Pancreas (tissue), 10 donors: ENCODE measurements around the gene TMEM183A. TPM values are rescaled to one million over a fixed set of nuclear protein-coding genes. Genes with fewer than 3 reads are reported as not detected.

Experiments used
- ATAC-seq, 4 donors: fragments of 200-7000 bp; cut with Tn5 transposase; one replicate each; pipeline versions ENCODE4 v1.8.0 to v1.9.1; 2020; ENCODE audit warnings: mild to moderate bottlenecking in 4 of 4, moderate library complexity in 4 of 4
- DNase-seq, 6 donors: peaks; one replicate each; pipeline ENCODE4 v3.0.0-alpha.2; 2020
- FAIRE-seq: peaks from 2 replicates; lab custom pipeline; 2012; peaks lifted over from hg19 to GRCh38; lab: Jason Lieb, UNC
- H3K27ac ChIP-seq, 4 donors: fragments of 200-600 bp; sonication (generic); 1 replicate in 3 of 4; 2 replicates in 1 of 4; pipeline versions ENCODE4 v1.5.0 to v1.8.0; 2020
- H3K27me3 ChIP-seq, 4 donors: fragments of 200-600 bp; one replicate each; pipeline ENCODE4 v1.8.0; 2021
- H3K36me3 ChIP-seq, 3 donors: fragments of 200-600 bp; sonication (generic) in 1 of 3; one replicate each; pipeline versions ENCODE4 v1.5.0 to v1.8.0; 2020 to 2021
- H3K4me1 ChIP-seq, 3 donors: fragments of 200-600 bp; one replicate each; pipeline ENCODE4 v1.8.0; 2021
- H3K4me3 ChIP-seq, 4 donors: fragments of 200-600 bp; sonication (generic) in 2 of 4; one replicate each; pipeline versions ENCODE4 v1.5.0 to v1.8.0; 2020 to 2021
- H3K9me3 ChIP-seq, 4 donors: fragments of 200-600 bp; one replicate each; pipeline ENCODE4 v1.8.0; 2021
- CTCF ChIP-seq, 4 donors: fragments of 200-600 bp; sonication (generic) in 3 of 4; IDR thresholded peaks; one replicate each; pipeline versions ENCODE4 v1.5.0 to v1.8.0; 2021; ENCODE audit warnings: antibody characterized with exemption in 4 of 4
- WGBS, 2 donors: extraction: QIAGEN DNeasy Blood & Tissue Kit; methylation state at CpG; one replicate each; pipeline ENCODE4 v1.1.7; 2013; 5-methylcytosine and 5-hydroxymethylcytosine counted together
- intact Hi-C, 3 donors: fragments of 100-400 bp; cut with DNase I; formaldehyde crosslinking; loops; one replicate each; pipeline versions ENCODE4 v1.11.1 to v1.14.2; 2022
- polyA plus RNA-seq, 2 donors: library from polyadenylated mRNA; stranded (reverse); fragments of 200-250 nt; gene quantifications; one replicate each; pipeline ENCODE4 v1.2.3, GENCODE V29; 2013
- total RNA-seq, 6 donors: library from RNA; stranded (reverse); fragmentation: NEBNext Ultra II Directional in 4 of 6; extraction: Animal tissue kit (Norgen Biotek cat#: 25700) in 4 of 6; gene quantifications; one replicate each; pipeline versions ENCODE4 v1.2.1 to v1.2.4, GENCODE V29; 2021 to 2023
- donor health status: healthy with polysubstance abuse.
- donor health status: DM: no; HTN: no; CAD: no; lungs with moderate emphysema.
- donor health status: DM: no; HTN: no; CAD: no.
- donor health status: control.
- donor health status: control.
- donor health status: Bipolar disorder and iron deficiency.
- donor health status: DM: yes; HTN: yes; CAD: no.
- donor health status: DM: no; HTN: no; CAD: no.
- donor health status: DM: no; HTN: no; CAD: no.
- donor health status: DM: yes; HTN: yes; CAD: no.

The TMEM183A gene
- total and polyA plus RNA-seq, 8 donors, result 16.6 to 38.7 (median 30.6) TPM

GRCh38 chr1:202966006-202966898 lies 40.9 kb upstream of the TMEM183A start:
- TF ChIP-seq CTCF (IDR thresholded peaks at IDR 0.05), result no peak
- DNase-seq (peak in 2 of 6 donors; percentile 35 to 67), FAIRE-seq (no peak), ATAC-seq (peak in 2 of 4 donors; percentile 2 to 6)
- peaks cover 0 to 20% (median 9%) of the 10 kb centered on the region in 3 donors for H3K4me1 ChIP-seq
- H3K36me3 ChIP-seq, result no peaks in the 10 kb centered on the region
- H3K4me3 ChIP-seq, result peak overlapping the region; percentile 66 to 89 (median 82)
- no peaks in the 10 kb centered on the region for H3K27me3 ChIP-seq
- no peaks in the 10 kb centered on the region for H3K9me3 ChIP-seq
- WGBS, 2 donors, result 35% methylated on average over 18 of the region's 18 CpGs
- intact Hi-C loops, result no loop called here
- peak overlapping the region; percentile 61 to 79 (median 74) for H3K27ac ChIP-seq

- Histone ChIP-seq H3K4me1 (peaks cover 0 to 20% (median 9%) of the 10 kb centered on the region in 3 donors), H3K4me3 (peak overlapping the region; percentile 30 to 89 (median 82)), H3K9me3 (no peaks in the 10 kb centered on the region), H3K27ac (peak overlapping the region in 3 of 4 donors; percentile 36 to 79 (median 79)), H3K27me3 (no peaks in the 10 kb centered on the region), H3K36me3 (no peaks in the 10 kb centered on the region)
- 4 to 7% methylated on average over 21 of the region's 21 CpGs for WGBS, 2 donors
- FAIRE-seq (no peak), DNase-seq (peak in 1 of 6 donors; percentile 20), ATAC-seq (peak; percentile 20 to 49 (median 31))
- no peak for TF ChIP-seq CTCF (IDR thresholded peaks at IDR 0.05)
- intact Hi-C loops, result no loop called here
Measured at GRCh38 chr1:202967684-202968281, 39.4 kb upstream of the TMEM183A start.

- Histone ChIP-seq H3K27me3 (no peaks in the 10 kb centered on the region), H3K27ac (peak overlapping the region in 2 of 4 donors; percentile 79), H3K4me1 (peaks cover 0 to 20% (median 9%) of the 10 kb centered on the region in 3 donors), H3K4me3 (peak overlapping the region in 1 of 4 donors; percentile 89), H3K9me3 (no peaks in the 10 kb centered on the region), H3K36me3 (no peaks in the 10 kb centered on the region)
- intact Hi-C loops, result no loop called here
- WGBS, 2 donors, result 73% methylated on average over 3 of the region's 3 CpGs
- no peak for TF ChIP-seq CTCF (IDR thresholded peaks at IDR 0.05)
- DNase-seq (no peak), FAIRE-seq (no peak), ATAC-seq (no peak)
Measured at GRCh38 chr1:202968351-202968750, 38.8 kb upstream of the TMEM183A start.

- Histone ChIP-seq H3K4me1 (peaks cover 0 to 20% (median 9%) of the 10 kb centered on the region in 3 donors), H3K9me3 (no peaks in the 10 kb centered on the region), H3K36me3 (no peaks in the 10 kb centered on the region), H3K27me3 (no peaks in the 10 kb centered on the region), H3K27ac (peak overlapping the region in 2 of 4 donors; percentile 79), H3K4me3 (no peak overlapping the region)
- TF ChIP-seq CTCF (IDR thresholded peaks at IDR 0.05), result peak; percentile 31 to 48 (median 46)
- intact Hi-C loops, result no loop called here
- WGBS, 2 donors, result 29% methylated on average over 5 of the region's 5 CpGs
- FAIRE-seq, result no peak
- ATAC-seq, result peak in 3 of 4 donors; percentile 52 to 65 (median 60)
- peak in 2 of 6 donors; percentile 42 to 56 for DNase-seq
Measured at GRCh38 chr1:202968895-202969295, 38.3 kb upstream of the TMEM183A start.
